MM.1S (cell line): ENCODE data around the gene DSC1.

Experiments used
- DNase-seq: peaks from one replicate; pipeline ENCODE4 v3.0.0-alpha.2; 2015
- H2AFZ ChIP-seq: fragments of 300-600 bp; sonication (generic); 2 replicates; pipeline ENCODE4 v1.6.0; 2016; ENCODE audit warnings: antibody characterized with exemption, low read length
- H3F3A ChIP-seq: fragments of 300-600 bp; sonication (generic); 2 replicates; pipeline ENCODE4 v1.6.1; 2016; ENCODE audit warnings: mild to moderate bottlenecking, antibody characterized with exemption, low read length, moderate library complexity, mixed read lengths; ENCODE audit not compliant: insufficient read depth
- H3K27ac ChIP-seq: fragments of 300-600 bp; sonication (generic); 2 replicates; pipeline ENCODE4 v1.5.1; 2016; ENCODE audit warnings: mild to moderate bottlenecking, low read length
- H3K27me3 ChIP-seq: fragments of 300-600 bp; sonication (generic); replicated peaks from 2 replicates; pipeline ENCODE4 v1.6.0; 2016; ENCODE audit warnings: low read length; ENCODE audit not compliant: insufficient read depth
- H3K36me3 ChIP-seq: fragments of 300-600 bp; sonication (generic); replicated peaks from 2 replicates; pipeline ENCODE4 v1.6.1; 2016; ENCODE audit warnings: mild to moderate bottlenecking, low read length, mixed read lengths; ENCODE audit not compliant: insufficient read depth
- H3K4me1 ChIP-seq: fragments of 300-600 bp; sonication (generic); 2 replicates; pipeline ENCODE4 v1.6.1; 2016; ENCODE audit warnings: low read length, mixed read lengths
- H3K4me2 ChIP-seq: fragments of 300-600 bp; sonication (generic); 2 replicates; pipeline ENCODE4 v1.6.0; 2016; ENCODE audit warnings: low read depth, low read length
- H3K4me3 ChIP-seq: fragments of 300-600 bp; sonication (generic); 2 replicates; pipeline ENCODE4 v1.5.1; 2016; ENCODE audit warnings: low read length, mixed read lengths
- H3K79me2 ChIP-seq: fragments of 300-600 bp; sonication (generic); 2 replicates; pipeline ENCODE4 v1.6.1; 2016; ENCODE audit warnings: mixed run types, low read length, mixed read lengths
- H3K9ac ChIP-seq: fragments of 300-600 bp; sonication (generic); 2 replicates; pipeline ENCODE4 v1.6.1; 2016; ENCODE audit warnings: low read length, mixed read lengths
- H3K9me2 ChIP-seq: fragments of 300-600 bp; sonication (generic); replicated peaks from 2 replicates; pipeline ENCODE4 v1.6.1; 2016; ENCODE audit warnings: mild to moderate bottlenecking, low read length, mixed read lengths; ENCODE audit not compliant: insufficient read depth
- H3K9me3 ChIP-seq: fragments of 300-600 bp; sonication (generic); replicated peaks from 2 replicates; pipeline ENCODE4 v1.6.1; 2016; ENCODE audit warnings: mild to moderate bottlenecking, low read length, mixed read lengths; ENCODE audit not compliant: insufficient read depth
- H4K20me1 ChIP-seq: fragments of 300-600 bp; sonication (generic); 2 replicates; pipeline ENCODE4 v1.6.1; 2016; ENCODE audit warnings: mild to moderate bottlenecking, low read length, moderate library complexity, mixed read lengths; ENCODE audit not compliant: insufficient read depth
- CTCF ChIP-seq: fragments of 300-600 bp; sonication (generic); IDR thresholded peaks from 2 replicates; pipeline ENCODE4 v1.5.1; 2016; ENCODE audit warnings: antibody characterized with exemption, low read length, mixed read lengths
- EZH2 ChIP-seq: fragments of 300-600 bp; sonication (generic); optimal IDR thresholded peaks from 2 replicates; pipeline ENCODE3; 2017; ENCODE audit warnings: low read depth, mild to moderate bottlenecking, antibody characterized with exemption, low read length, mixed read lengths
- EZH2phosphoT487 ChIP-seq: fragments of 300-600 bp; sonication (generic); IDR thresholded peaks from 2 replicates; pipeline ENCODE4 v1.6.1; 2018; ENCODE audit warnings: antibody characterized with exemption, low read length

DSC1 gene

DNA sequence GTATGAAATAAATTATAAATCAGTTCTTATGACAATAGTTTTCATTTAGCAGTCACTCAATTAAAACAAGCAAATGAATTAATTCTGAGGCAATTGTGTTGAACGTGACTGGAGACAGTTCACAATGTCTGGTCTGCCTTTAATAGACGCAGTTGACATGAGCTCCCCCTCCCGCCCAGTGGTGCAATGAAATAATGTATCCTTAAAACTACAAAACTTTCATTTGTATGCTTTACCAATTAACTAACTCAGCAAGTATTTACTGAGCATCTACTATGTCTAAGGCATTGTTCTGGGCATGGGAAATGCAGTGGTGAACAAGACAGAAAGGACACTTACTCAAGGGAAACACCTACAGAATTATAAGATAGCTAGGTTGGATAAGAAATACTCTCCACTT lies 56.9 kb downstream of the DSC1 start:
- no peaks in the 10 kb centered on the region for H3K9me2 ChIP-seq
- no peaks in the 10 kb centered on the region for H3K36me3 ChIP-seq
- DNase-seq: no peak
- no peaks in the 10 kb centered on the region for H3K9me3 ChIP-seq
- H3K79me2 ChIP-seq: no peaks in the 10 kb centered on the region
- H2AFZ ChIP-seq: no peak overlapping the region
- no peaks in the 10 kb centered on the region for H4K20me1 ChIP-seq
- H3K27ac ChIP-seq: no peak overlapping the region
- no peak overlapping the region for H3K4me3 ChIP-seq
- no peak overlapping the region for H3K4me2 ChIP-seq
- no peaks in the 10 kb centered on the region for H3F3A ChIP-seq
- H3K27me3 ChIP-seq: no peaks in the 10 kb centered on the region
- H3K9ac ChIP-seq: no peak overlapping the region
- no peak for TF ChIP-seq EZH2phosphoT487
- TF ChIP-seq CTCF: no peak
- no peak for TF ChIP-seq EZH2
- no peaks in the 10 kb centered on the region for H3K4me1 ChIP-seq

- DNase-seq: no peak
- H2AFZ ChIP-seq: no peak overlapping the region
- H3F3A ChIP-seq: no peaks in the 10 kb centered on the region
- H3K36me3 ChIP-seq: no peaks in the 10 kb centered on the region
- H4K20me1 ChIP-seq: no peaks in the 10 kb centered on the region
- H3K9ac ChIP-seq: no peak overlapping the region
- H3K27ac ChIP-seq: no peak overlapping the region
- H3K4me2 ChIP-seq: no peak overlapping the region
- no peaks in the 10 kb centered on the region for H3K79me2 ChIP-seq
- no peaks in the 10 kb centered on the region for H3K4me1 ChIP-seq
- no peaks in the 10 kb centered on the region for H3K9me3 ChIP-seq
- TF ChIP-seq EZH2: no peak
- TF ChIP-seq CTCF: no peak
- no peak for TF ChIP-seq EZH2phosphoT487
- H3K4me3 ChIP-seq: no peak overlapping the region
- no peaks in the 10 kb centered on the region for H3K9me2 ChIP-seq
- H3K27me3 ChIP-seq: no peaks in the 10 kb centered on the region
Measured at GRCh38 chr18:31104444-31104843, 58.2 kb downstream of the DSC1 start.

DNA sequence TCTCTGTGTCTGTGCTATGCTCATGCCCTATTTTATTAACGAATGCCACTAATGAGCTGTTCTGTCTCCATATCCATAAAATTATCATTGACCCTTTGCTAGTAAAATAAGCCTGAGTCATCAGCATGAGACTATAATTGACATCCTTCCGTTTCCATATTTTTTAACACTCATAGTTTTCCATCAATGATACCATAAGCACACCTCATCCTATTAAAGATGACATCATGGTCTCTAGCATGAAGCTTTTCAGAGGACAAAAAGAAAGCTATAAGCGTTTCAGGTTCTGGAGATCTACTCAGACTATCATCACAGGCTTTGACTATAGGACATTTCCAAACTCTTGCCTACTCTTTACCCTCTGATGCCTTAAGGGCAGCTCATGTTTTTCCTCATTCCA lies 59.2 kb downstream of the DSC1 start:
- H3K27ac ChIP-seq: no peak overlapping the region
- H2AFZ ChIP-seq: no peak overlapping the region
- H3F3A ChIP-seq: no peaks in the 10 kb centered on the region
- no peak overlapping the region for H3K4me3 ChIP-seq
- H3K27me3 ChIP-seq: no peaks in the 10 kb centered on the region
- H3K9me3 ChIP-seq: no peaks in the 10 kb centered on the region
- no peak for DNase-seq
- H3K36me3 ChIP-seq: no peaks in the 10 kb centered on the region
- no peaks in the 10 kb centered on the region for H3K79me2 ChIP-seq
- no peak overlapping the region for H3K4me2 ChIP-seq
- no peaks in the 10 kb centered on the region for H3K4me1 ChIP-seq
- H3K9me2 ChIP-seq: no peaks in the 10 kb centered on the region
- no peaks in the 10 kb centered on the region for H4K20me1 ChIP-seq
- H3K9ac ChIP-seq: no peak overlapping the region
- no peak for TF ChIP-seq CTCF
- no peak for TF ChIP-seq EZH2phosphoT487
- no peak for TF ChIP-seq EZH2

GRCh38 chr18:31102941-31103340 lies 59.7 kb downstream of the DSC1 start:
- no peak overlapping the region for H3K27ac ChIP-seq
- H3K36me3 ChIP-seq: no peaks in the 10 kb centered on the region
- H3F3A ChIP-seq: no peaks in the 10 kb centered on the region
- H3K79me2 ChIP-seq: no peaks in the 10 kb centered on the region
- H3K9me2 ChIP-seq: no peaks in the 10 kb centered on the region
- H3K9me3 ChIP-seq: no peaks in the 10 kb centered on the region
- no peak overlapping the region for H3K9ac ChIP-seq
- no peaks in the 10 kb centered on the region for H3K27me3 ChIP-seq
- H2AFZ ChIP-seq: no peak overlapping the region
- no peak overlapping the region for H3K4me2 ChIP-seq
- no peak for DNase-seq
- no peak for TF ChIP-seq EZH2
- TF ChIP-seq CTCF: no peak
- TF ChIP-seq EZH2phosphoT487: no peak
- no peak overlapping the region for H3K4me3 ChIP-seq
- no peaks in the 10 kb centered on the region for H3K4me1 ChIP-seq
- H4K20me1 ChIP-seq: no peaks in the 10 kb centered on the region
